ENCODE data around the gene UXS1. TPM values are rescaled to one million over a fixed set of nuclear protein-coding genes. Genes with fewer than 3 reads are reported as not detected.

Gene UXS1
- total and polyA plus RNA-seq, 2 donors from 2014 or later: 56.6 to 74.4 TPM

- Histone ChIP-seq H3K4me1 (ENCODE audit: control insufficient read depth in 2 of 3, insufficient read depth in 2 of 3, low read depth in 1 of 3, low read length in 3 of 3) (no peaks in the 10 kb centered on the region), H3K9me3 (ENCODE audit: control insufficient read depth in 2 of 3, insufficient read depth in 1 of 3, low read length in 3 of 3) (no peaks in the 10 kb centered on the region), H3K4me3 (ENCODE audit: low read length in 3 of 3) (no peak overlapping the region), H3K27ac (ENCODE audit: low read depth in 2 of 2, low read length in 2 of 2) (no peak overlapping the region), H3K27me3 (ENCODE audit: control insufficient read depth, insufficient read depth, low read length) (no peaks in the 10 kb centered on the region), H3K9ac (ENCODE audit: low read length in 3 of 3) (no peak overlapping the region), H3K36me3 (ENCODE audit: control insufficient read depth in 2 of 3, insufficient read depth in 3 of 3, low read length in 3 of 3) (peaks cover 5 to 21% (median 20%) of the 10 kb centered on the region in 3 donors)
- FAIRE-seq (no peak), DNase-seq (no peak)
- TF ChIP-seq CTCF (IDR thresholded peaks at IDR 0.05; ENCODE audit: borderline replicate concordance, extremely low read depth, insufficient read depth): no peak
- intact Hi-C loops (cut with DNase I): no loop called here
These were observed 71.9 kb downstream of the UXS1 start for GRCh38 chr2:106122157-106122556.

DNA sequence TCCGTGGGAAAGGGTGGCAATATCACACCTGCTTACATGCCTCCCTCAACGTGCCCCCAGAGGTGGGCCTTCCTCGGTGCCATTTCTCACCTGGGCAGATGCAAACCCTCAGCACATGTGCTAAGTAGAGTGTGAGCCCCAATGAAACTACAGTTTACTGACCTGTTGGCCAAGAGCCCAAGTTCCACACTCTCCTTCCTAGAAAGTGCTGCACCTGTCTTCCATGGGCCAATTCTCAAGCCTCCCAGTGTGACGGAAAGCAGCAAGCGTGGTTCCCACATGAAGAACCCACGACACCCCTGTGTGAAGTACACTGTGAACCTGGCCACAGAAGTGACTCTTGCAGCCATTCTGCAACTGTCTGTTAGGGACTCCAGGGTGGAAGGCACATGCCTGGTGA is 73.7 kb downstream of the UXS1 start:
- no peak for TF ChIP-seq CTCF (IDR thresholded peaks at IDR 0.05; ENCODE audit: borderline replicate concordance, extremely low read depth, insufficient read depth)
- Histone ChIP-seq H3K4me3 (ENCODE audit: low read length in 3 of 3) (no peak overlapping the region), H3K9ac (ENCODE audit: low read length in 3 of 3) (no peak overlapping the region), H3K27me3 (ENCODE audit: control insufficient read depth, insufficient read depth, low read length) (no peaks in the 10 kb centered on the region), H3K27ac (ENCODE audit: low read depth in 2 of 2, low read length in 2 of 2) (no peak overlapping the region), H3K36me3 (ENCODE audit: control insufficient read depth in 2 of 3, insufficient read depth in 3 of 3, low read length in 3 of 3) (peaks cover 5 to 21% (median 19%) of the 10 kb centered on the region in 3 donors), H3K4me1 (ENCODE audit: control insufficient read depth in 2 of 3, insufficient read depth in 2 of 3, low read depth in 1 of 3, low read length in 3 of 3) (no peaks in the 10 kb centered on the region), H3K9me3 (ENCODE audit: control insufficient read depth in 2 of 3, insufficient read depth in 1 of 3, low read length in 3 of 3) (no peaks in the 10 kb centered on the region)
- no peak for DNase-seq
- FAIRE-seq: no peak
- intact Hi-C loops (cut with DNase I): no loop called here

GRCh38 chr2:106119074-106119473 is 75.0 kb downstream of the UXS1 start:
- no peaks in the 10 kb centered on the region for H3K9me3 ChIP-seq (ENCODE audit: control insufficient read depth in 2 of 3, insufficient read depth in 1 of 3, low read length in 3 of 3)
- H3K27me3 ChIP-seq (ENCODE audit: control insufficient read depth, insufficient read depth, low read length): no peaks in the 10 kb centered on the region
- no peak for DNase-seq
- FAIRE-seq: no peak
- no peak overlapping the region for H3K9ac ChIP-seq (ENCODE audit: low read length in 3 of 3)
- no peak overlapping the region for H3K27ac ChIP-seq (ENCODE audit: low read depth in 2 of 2, low read length in 2 of 2)
- H3K4me1 ChIP-seq (ENCODE audit: control insufficient read depth in 2 of 3, insufficient read depth in 2 of 3, low read depth in 1 of 3, low read length in 3 of 3): peaks cover 5 to 10% (median 7%) of the 10 kb centered on the region in 3 donors
- intact Hi-C loops (cut with DNase I): no loop called here
- H3K36me3 ChIP-seq (ENCODE audit: control insufficient read depth in 2 of 3, insufficient read depth in 3 of 3, low read length in 3 of 3): peaks cover 5 to 18% (median 12%) of the 10 kb centered on the region in 3 donors
- H3K4me3 ChIP-seq (ENCODE audit: low read length in 3 of 3): no peak overlapping the region
- no peak for TF ChIP-seq CTCF (IDR thresholded peaks at IDR 0.05; ENCODE audit: borderline replicate concordance, extremely low read depth, insufficient read depth)
